CD4-positive, alpha-beta T cell treated with Interleukin-4 for 4 hours (primary cell): ENCODE data around the gene LRRC47.

Experiments used
- DNase-seq: peaks from one replicate; pipeline ENCODE4 v3.0.0-alpha.2; 2020

LRRC47 gene

DNA sequence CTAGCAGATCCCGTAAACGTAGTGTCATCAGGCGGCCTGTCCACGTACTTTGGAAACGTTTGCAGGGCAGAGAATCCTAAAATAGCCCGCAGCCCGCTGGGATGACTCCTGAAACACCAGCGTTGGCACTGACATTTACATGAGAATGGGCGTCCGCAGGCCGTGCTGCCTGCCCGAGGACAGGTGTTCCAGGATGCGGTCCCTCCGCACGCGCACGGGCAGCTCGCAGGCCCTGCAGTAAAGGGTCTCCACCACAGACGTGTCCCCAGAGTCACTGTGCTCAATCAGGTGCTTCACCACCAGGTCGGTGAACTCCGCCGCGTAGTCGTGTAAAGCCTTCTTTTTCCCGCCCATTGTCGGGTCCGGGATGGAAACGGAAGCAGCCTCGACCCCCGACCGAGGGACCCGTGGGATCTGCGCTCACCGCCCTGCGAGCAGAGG, 49.9 kb downstream of the LRRC47 start:
- DNase-seq = no peak

DNA sequence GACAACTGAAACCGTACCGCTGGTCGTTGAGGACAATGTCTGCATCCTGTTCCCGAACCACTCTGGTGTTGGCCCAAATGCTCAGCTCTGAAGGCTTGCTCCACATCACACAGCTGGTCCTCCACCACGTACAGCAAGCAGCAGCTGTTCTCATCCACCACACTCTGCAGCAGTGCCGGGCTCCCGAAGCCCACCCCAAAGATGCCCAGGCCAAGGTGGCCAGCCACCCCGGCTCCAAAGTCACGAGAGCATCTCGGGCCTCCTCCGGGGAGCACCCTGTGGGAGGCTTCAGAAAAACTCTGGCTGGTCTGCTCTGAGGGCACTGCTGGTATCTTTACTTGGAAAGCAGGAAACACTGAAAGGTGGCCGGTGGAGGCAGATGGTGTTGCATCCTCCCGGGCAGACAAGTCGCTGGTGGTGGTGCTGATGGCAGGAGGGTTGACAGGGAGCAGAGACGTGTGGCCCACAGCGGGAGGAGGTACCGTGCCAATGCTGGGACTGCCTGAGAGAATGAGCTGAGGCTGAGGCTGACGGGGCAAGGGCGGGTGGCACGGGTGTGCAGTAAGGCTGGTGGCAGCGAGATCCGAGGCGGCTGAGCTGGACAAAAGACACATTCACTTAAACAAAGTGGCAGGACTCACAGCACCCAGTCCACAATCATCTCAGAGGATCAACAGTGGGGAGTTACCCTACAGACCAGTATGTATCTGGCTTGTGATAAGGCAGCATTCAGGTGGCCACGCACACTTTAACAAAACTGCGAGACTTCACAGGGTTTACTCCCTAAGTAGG, 50.5 kb downstream of the LRRC47 start:
- no peak for DNase-seq

- DNase-seq = no peak
Observed at GRCh38 chr1:3745071-3745470, 51.2 kb downstream of the LRRC47 start.

DNA sequence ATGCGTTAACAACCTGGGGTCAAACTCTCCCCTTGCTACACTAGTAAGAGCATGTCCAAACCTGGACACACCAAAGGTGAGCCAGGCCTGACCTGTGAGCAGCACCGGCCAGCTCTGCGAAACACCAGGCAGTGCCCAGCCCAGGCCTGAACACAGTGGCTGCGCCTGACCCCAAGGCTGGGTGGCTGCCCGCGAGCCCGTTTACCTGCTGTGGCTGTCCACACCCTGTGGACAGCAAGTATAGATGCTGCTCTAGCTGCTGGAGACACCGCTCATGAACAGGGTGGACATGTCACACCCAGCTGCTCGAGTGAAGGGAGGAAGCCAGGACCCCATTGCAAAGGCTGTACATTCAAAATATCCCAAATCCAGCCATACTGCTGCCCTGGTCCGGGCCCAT, 51.7 kb downstream of the LRRC47 start:
- no peak for DNase-seq

GRCh38 chr1:3743826-3744225, 52.5 kb downstream of the LRRC47 start:
- DNase-seq = no peak

DNA sequence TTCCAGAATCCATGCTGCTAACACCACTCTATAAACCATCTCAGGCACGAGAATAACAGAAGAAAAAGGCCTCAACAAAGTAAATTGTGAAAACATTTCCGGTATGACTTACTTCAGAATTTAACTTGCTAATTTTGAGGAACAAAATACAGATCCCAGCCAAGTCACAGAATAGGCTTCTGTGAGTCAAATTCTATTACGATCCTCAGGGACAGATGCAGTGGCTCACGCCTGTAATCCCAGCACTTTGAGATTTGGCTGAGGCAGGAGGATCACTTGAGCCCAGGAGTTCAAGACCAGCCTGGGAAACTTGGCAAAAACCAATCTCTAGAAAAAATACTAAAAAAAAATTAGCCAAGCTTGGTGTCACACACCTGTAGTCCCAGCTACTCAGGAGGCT, 52.9 kb downstream of the LRRC47 start:
- DNase-seq = no peak

- DNase-seq = no peak
Observed at GRCh38 chr1:3742439-3743298, 53.6 kb downstream of the LRRC47 start.

DNA sequence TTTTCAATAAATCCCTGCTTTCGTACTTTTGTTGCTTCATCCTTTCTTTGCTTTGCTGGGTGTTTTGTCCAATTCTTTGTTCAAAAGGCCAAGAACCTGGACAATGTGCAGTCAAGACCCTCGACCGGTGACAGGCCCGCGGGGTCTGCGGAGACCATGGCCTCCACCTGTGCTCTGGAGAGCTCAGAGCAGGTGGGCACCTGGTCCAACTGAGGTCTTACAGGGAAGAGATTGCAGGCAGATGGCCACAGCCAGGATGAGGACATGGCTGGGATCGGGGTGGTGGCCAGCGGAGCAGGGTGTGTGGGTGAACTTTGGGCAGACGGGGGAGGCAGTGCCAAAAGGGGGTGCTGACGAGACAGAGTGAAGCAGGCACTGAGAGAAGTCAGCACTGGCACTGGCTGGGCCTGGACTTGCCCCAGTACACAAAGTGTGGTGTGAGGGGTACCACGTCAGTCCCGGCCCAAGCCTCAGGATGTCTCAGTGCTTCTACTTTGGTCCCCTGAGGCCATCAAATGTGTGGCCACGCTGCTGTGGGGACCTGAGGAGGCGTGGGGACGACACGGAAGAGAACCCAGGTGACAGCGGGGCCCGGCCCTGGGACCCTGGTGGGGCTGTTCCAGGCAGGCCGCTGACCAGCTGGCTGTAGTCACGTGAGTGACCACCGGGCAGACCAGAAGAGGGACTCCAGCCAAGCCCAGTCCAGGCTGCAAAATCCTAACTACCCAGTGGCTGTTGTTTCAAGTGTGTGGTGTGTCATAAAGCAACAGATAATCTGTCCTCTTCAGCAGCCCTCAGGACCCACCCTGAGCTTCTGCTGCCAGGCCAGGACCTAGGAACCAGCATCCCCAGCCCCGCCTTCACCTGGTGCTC, 54.5 kb downstream of the LRRC47 start:
- no peak for DNase-seq

DNA sequence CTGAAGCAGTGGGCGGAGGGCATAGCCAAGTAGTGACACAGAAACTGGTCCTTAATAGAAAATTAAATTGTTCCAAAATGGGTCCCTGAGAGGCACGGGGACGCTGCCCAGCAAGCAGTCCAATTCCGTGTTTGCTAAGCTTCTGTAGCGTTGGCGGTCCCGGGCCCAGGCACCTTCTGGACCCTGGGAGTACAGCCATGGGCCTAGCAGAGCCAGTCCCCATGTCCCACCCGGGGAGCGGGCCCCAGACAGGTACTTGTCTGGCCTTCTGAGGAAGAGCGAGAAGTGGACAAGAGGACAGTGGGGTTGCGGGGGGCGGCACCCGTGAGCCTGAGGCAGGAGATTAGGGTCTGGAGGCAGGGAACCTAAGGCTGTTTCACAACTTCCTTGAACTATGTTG, 55.5 kb downstream of the LRRC47 start:
- no peak for DNase-seq

DNA sequence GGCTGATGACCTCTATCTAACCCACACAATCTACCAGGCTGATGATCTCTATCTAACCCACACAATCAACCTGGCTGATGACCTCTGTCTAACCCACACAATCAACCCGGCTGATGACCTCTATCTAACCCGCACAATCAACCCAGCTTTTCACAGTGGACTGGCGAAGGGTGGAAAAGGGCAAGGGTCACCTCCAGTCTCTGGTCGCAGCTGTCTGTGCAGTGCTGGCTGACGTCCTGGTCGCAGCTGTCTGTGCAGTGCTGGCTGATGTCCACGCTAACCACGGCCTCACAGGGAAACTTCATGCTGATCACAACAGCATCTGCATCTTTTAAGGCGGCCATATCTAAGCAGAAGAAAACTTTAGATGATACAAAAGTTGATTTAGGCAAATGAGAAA, 56.3 kb downstream of the LRRC47 start:
- no peak for DNase-seq

- DNase-seq = no peak
Observed at GRCh38 chr1:3738943-3739342, 57.4 kb downstream of the LRRC47 start.

DNA sequence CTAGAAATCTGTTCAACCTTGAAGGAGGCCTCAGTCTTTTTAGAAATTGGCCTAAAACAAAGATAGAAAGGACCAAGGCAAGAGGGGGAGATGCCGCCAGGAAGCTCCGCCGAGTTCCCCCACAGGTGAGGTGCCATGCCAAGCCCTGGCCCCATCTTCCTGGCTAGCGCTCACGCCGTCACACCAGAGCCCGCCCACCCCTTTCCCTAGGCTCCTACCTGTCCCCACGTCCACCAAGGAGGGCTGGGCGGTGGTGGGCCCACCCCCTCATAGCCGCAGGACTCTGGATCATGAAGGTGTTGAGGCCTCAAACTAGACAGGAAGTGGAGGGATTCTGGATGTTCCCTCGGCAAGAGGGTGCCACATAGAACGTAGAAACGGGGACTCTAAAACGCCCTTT, 59.6 kb downstream of the LRRC47 start:
- no peak for DNase-seq

GRCh38 chr1:3736131-3736561, 60.2 kb downstream of the LRRC47 start:
- no peak for DNase-seq

GRCh38 chr1:3735688-3736087, 60.6 kb downstream of the LRRC47 start:
- DNase-seq = no peak

GRCh38 chr1:3735027-3735681, 61.1 kb downstream of the LRRC47 start:
- DNase-seq = no peak

GRCh38 chr1:3734602-3735001, 61.7 kb downstream of the LRRC47 start:
- DNase-seq = no peak

- no peak for DNase-seq
Observed at GRCh38 chr1:3733883-3734589, 62.3 kb downstream of the LRRC47 start.

GRCh38 chr1:3733094-3733882, 63.0 kb downstream of the LRRC47 start:
- no peak for DNase-seq

GRCh38 chr1:3732434-3733093, 63.7 kb downstream of the LRRC47 start:
- DNase-seq = no peak
